NCI-H2171 treated with DMSO at 0.1 percent for 48 hours (cell line): ENCODE data around the gene SGF29.
"Not testable (repeated sequence)": the region's sequence is repeated elsewhere in the genome, so short reads cannot be mapped to it uniquely, and the experiment has no call there.

Experiments used
- DNase-seq: peaks from one replicate; lab custom pipeline; 2025; lab: John Stamatoyannopoulos, UW

Gene SGF29

GRCh38 chr16:28532940-28533647, 20.6 kb upstream of the SGF29 start:
- no peak for DNase-seq

GRCh38 chr16:28534542-28535373, 19.0 kb upstream of the SGF29 start:
- DNase-seq, result no peak

GRCh38 chr16:28537076-28537475, 16.6 kb upstream of the SGF29 start:
- DNase-seq, result peak; percentile 32

- DNase-seq, result no peak
Observed at GRCh38 chr16:28537964-28538732, 15.6 kb upstream of the SGF29 start.

- DNase-seq, result no peak
Observed at GRCh38 chr16:28538733-28539596, 14.8 kb upstream of the SGF29 start, which contains the start of gene NUPR1. Gene NUPR1, minus strand, starts transcription at chr16:28538974. Its CDS starts 67 bp downstream, at chr16:28538907.

GRCh38 chr16:28540346-28540745, 13.4 kb upstream of the SGF29 start:
- no peak for DNase-seq

- no peak for DNase-seq
Observed at GRCh38 chr16:28542646-28543045, 11.1 kb upstream of the SGF29 start.

GRCh38 chr16:28543072-28543471, 10.6 kb upstream of the SGF29 start:
- no peak for DNase-seq

- no peak for DNase-seq
Observed at GRCh38 chr16:28544998-28545397, 8.7 kb upstream of the SGF29 start.

GRCh38 chr16:28545964-28546363, 7.8 kb upstream of the SGF29 start:
- not testable (repeated sequence) for DNase-seq

- no peak for DNase-seq
Observed at GRCh38 chr16:28546626-28547025, 7.1 kb upstream of the SGF29 start.

GRCh38 chr16:28548306-28548802, 5.4 kb upstream of the SGF29 start:
- DNase-seq, result no peak

GRCh38 chr16:28549301-28549899, 4.3 kb upstream of the SGF29 start:
- no peak for DNase-seq

GRCh38 chr16:28554634-28555423, 1.1 kb downstream of the SGF29 start:
- DNase-seq, result no peak

- no peak for DNase-seq
Observed at GRCh38 chr16:28555561-28555960, 1.8 kb downstream of the SGF29 start.

GRCh38 chr16:28556914-28557320, 3.2 kb downstream of the SGF29 start:
- DNase-seq, result no peak

- DNase-seq, result no peak
Observed at GRCh38 chr16:28558456-28558855, 4.7 kb downstream of the SGF29 start.

GRCh38 chr16:28561557-28562187, 8.0 kb downstream of the SGF29 start:
- no peak for DNase-seq

GRCh38 chr16:28562199-28562598, 8.5 kb downstream of the SGF29 start:
- no peak for DNase-seq

- DNase-seq, result no peak
Observed at GRCh38 chr16:28563218-28563617, 9.5 kb downstream of the SGF29 start.
